LNCAP (cell line): ENCODE measurements around the gene CBARP.

ENCODE experiments used
- TF ChIP-seq, protein P1 (sequence below): fragments of 450-650 bp; IDR thresholded peaks from 2 replicates; pipeline ENCODE4 v1.5.1; 2017; ENCODE audit warnings: mild to moderate bottlenecking

CBARP gene

GRCh38 chr19:1259876-1260748 lies 22.3 kb upstream of the CBARP start:
- TF ChIP-seq, protein P1, sequence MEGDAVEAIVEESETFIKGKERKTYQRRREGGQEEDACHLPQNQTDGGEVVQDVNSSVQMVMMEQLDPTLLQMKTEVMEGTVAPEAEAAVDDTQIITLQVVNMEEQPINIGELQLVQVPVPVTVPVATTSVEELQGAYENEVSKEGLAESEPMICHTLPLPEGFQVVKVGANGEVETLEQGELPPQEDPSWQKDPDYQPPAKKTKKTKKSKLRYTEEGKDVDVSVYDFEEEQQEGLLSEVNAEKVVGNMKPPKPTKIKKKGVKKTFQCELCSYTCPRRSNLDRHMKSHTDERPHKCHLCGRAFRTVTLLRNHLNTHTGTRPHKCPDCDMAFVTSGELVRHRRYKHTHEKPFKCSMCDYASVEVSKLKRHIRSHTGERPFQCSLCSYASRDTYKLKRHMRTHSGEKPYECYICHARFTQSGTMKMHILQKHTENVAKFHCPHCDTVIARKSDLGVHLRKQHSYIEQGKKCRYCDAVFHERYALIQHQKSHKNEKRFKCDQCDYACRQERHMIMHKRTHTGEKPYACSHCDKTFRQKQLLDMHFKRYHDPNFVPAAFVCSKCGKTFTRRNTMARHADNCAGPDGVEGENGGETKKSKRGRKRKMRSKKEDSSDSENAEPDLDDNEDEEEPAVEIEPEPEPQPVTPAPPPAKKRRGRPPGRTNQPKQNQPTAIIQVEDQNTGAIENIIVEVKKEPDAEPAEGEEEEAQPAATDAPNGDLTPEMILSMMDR: no peak

DNA sequence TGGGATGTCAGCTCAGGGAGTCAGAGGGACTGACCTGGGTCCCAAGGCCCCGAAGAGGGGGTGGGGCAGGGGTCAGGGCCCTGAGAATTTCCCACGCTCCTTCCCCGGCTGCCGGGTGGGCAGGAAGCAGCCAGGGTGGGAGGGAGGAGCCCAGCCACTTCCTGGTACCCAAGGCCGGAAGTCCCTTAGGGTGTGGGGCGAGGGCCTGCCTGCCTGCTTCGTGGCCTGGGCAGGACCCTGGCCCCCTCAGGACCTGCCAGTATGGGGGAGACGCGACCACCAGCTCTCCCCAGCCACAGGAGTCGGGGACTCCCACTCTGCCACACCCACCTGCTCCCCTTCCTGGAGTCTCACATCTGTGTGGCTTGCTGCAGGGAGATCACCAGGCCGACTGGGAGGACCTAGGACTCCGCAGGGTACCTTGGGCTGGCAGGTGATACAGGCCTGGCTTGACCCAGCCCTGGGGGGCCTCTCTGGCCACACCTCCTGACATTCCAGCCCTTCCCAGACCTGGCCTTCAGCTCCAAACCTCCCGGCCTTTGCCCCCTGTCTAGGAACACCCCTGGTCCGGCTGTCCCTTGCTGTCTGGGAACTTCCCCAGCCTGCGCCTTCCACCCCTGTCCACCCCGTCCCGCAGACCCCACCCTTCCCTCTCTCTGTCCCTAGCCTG lies 21.5 kb upstream of the CBARP start:
- TF ChIP-seq, protein P1: no peak

GRCh38 chr19:1258707-1259205 lies 21.0 kb upstream of the CBARP start:
- TF ChIP-seq, protein P1: no peak

DNA sequence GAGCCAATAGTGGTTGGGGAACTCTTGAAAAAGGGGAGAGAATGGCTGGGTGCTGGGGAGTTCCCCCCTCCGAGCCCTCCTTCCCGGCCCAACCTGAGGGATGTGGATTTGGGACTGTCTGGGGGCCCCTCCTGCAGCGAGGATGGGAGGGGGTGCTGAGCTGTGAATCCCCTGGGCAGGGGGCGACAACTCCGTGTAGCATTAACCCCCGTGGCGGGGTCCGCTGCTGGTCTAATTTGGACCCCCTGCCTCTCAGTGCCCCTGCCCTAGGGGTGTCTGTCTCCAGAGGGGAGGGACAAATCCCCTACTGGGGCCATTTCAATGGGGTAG lies 20.3 kb upstream of the CBARP start:
- TF ChIP-seq, protein P1: no peak

DNA sequence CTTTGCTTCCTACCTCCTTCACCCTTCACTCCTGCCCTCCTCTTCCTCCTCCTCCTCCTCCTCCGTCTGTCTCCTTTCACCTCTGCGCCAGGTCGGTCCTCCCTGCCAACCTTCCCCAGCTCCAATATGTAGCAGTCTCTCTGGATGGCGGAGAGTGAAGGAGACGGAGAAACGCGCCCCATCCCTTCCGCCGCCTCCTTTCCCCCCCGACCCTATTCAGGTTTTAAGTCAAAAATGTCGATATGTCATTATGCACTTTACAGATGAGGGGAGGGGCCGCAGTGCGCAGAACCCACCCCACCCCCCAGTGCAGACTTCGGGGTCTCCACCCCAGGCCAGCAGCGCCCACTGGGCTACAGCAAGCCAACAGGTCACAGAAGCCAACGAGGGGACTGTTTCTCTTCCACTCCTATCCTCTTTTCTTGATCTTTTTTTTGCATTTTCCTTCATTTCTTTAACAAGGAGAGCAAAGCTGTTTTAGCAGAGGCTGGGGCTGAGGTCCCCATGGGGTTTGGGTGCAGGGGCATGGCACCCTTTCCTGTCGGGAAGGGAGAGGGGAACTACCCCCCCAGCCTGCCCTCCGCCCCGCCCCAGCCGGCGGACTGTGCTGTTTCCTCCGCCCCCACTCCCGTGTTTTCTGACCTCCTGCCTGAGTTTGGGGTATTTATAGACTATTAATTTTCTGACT lies 19.8 kb upstream of the CBARP start:
- TF ChIP-seq, protein P1: no peak

DNA sequence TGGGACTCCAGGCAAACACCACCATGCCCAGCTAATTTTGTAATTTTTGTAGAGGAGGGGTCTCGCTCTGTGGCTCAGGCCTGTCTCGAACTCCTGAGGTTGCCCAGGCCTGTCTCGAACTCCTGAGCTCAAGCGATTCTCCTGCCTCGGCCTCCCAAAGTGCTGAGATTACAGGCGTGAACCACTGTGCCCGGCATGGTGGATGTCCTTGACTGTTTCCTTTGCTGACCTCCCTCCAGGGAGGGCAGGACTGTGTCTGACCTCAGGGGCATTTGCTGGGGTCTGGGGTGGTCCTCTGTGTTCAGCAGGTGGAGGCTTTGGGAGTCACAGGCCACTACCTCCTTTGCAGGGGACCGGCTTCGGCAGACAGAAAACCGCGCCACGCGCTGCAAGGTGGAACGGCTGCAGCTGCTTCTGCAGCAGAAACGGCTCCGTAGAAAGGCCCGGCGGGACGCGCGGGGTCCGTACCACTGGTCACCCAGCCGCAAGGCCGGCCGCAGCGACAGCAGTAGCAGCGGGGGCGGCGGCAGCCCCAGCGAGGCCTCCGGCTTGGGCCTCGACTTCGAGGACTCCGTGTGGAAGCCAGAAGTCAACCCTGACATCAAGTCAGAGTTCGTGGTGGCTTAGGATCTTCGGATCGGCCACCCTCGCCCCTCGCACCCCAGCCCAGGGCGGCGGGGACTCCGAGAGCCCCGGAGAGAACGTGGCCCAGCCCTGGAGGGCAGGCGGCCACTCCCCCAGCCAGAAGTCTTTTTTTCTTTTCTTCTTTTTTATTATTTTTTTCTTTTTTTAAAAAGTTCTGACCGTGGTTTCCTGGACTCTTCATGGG lies 19.1 kb upstream of the CBARP start:
- TF ChIP-seq, protein P1: no peak
